ENCODE results near the gene GCH1.
"Not testable (repeated sequence)": the region's sequence is repeated elsewhere in the genome, so short reads cannot be mapped to it uniquely, and the experiment has no call there.

The GCH1 gene

DNA sequence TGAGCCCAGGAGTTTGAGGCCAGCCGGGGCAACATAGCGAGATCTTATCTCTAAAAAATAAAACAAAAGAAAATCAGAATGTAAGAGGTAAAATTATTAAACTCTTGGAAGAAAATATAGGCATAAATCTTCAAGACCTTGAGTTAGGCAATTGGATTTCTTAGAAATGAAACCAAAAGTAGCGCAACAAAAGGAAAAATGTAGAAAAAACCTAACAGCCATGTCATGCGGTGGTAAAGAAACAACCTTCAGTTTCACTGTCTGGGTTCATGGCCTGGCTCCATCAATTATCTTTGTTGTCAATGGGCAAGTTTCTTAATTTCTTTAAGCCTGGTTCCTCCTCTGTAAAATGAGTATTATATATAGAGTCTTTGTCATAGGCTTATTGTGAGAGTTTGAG is 5.6 kb upstream of the GCH1 start:
- DNase-seq (ENCODE audit: low spot score) = peak; percentile 27

- peak; percentile 32 for DNase-seq (ENCODE audit: low spot score)
Measured at GRCh38 chr14:54906075-54906474, 3.4 kb upstream of the GCH1 start.

- DNase-seq (ENCODE audit: low spot score) = peak; percentile 85
Measured at GRCh38 chr14:54902143-54902520, 494 bp downstream of the GCH1 start.

- no peak for DNase-seq (ENCODE audit: low spot score)
Measured at GRCh38 chr14:54901380-54902142, 1.1 kb downstream of the GCH1 start.

- no peak for DNase-seq (ENCODE audit: low spot score)
Measured at GRCh38 chr14:54899573-54899972, 3.1 kb downstream of the GCH1 start.

GRCh38 chr14:54897809-54898555 is 4.6 kb downstream of the GCH1 start:
- not testable (repeated sequence) for DNase-seq (ENCODE audit: low spot score)

GRCh38 chr14:54895683-54896082 is 6.9 kb downstream of the GCH1 start:
- no peak for DNase-seq (ENCODE audit: low spot score)

GRCh38 chr14:54894995-54895394 is 7.6 kb downstream of the GCH1 start:
- DNase-seq (ENCODE audit: low spot score) = no peak

DNA sequence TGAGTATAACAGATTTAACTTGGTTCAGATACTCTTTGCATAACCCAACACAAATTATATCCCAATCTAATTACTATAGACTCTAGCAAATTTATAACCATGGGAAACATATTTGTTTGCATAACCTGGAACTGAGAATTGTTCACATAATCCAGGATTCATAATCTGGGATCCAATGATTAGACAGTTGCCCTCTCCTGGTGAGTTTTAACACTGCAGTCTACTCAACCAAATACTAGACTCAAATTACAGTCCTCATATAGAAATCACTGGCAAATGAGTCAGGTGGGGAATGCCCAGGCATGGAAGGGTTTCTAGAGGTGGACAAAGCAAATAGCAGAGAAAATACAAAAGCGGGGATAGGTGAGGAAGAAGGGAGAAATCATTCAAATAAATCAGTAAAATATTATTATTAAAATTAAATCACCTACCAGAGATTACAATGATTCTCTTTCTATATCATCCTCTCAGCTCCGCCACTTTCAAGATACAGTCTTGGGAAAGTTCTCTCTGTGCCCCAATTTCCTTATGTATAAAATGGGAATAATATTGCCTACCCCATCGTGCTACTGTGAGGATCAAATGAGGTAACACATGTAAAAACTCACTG is 9.4 kb downstream of the GCH1 start:
- DNase-seq (ENCODE audit: low spot score) = peak; percentile 57

- DNase-seq (ENCODE audit: low spot score) = no peak
Measured at GRCh38 chr14:54891471-54892245, 11.0 kb downstream of the GCH1 start.

DNA sequence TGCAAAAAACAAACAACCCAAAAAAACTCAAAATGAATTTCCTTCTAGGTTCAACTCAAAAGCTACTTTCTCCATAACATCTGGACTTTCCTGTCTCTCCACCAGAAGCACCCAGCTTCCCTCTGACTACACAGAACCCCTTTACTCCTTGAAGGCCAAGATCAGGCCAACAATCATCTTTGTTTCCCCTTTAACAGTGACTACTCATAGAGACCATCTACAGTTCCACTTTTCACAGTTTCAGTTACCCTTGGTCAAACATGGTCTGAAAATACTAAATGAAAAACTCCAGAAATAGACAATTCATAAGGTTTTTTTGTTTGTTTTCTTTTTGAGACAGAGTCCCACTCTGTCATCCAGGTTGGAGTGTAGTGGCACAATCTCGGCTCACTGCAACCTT is 11.8 kb downstream of the GCH1 start:
- DNase-seq (ENCODE audit: low spot score) = no peak

GRCh38 chr14:54889919-54890318 is 12.7 kb downstream of the GCH1 start:
- DNase-seq (ENCODE audit: low spot score) = no peak

DNA sequence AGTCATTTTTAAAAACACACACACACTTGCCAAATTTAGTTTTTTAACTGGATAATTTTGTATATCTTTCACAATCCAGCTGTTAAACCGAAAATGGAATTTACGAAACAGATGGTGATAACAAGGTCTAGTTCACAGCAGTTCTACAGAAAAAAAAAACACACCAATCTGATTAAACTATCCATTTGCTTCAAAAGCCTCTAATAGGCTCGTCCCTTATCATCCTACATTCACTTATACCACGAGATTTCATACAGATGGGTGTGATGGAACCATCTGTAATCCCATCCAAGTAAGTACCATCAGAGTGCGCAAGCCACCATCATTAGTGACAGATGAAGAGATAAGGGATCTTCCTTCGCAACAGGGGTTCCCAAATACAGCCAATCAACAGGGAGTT is 20.1 kb downstream of the GCH1 start:
- DNase-seq (ENCODE audit: low spot score) = no peak

GRCh38 chr14:54881761-54882401 is 20.7 kb downstream of the GCH1 start:
- peak; percentile 34 for DNase-seq (ENCODE audit: low spot score)

DNA sequence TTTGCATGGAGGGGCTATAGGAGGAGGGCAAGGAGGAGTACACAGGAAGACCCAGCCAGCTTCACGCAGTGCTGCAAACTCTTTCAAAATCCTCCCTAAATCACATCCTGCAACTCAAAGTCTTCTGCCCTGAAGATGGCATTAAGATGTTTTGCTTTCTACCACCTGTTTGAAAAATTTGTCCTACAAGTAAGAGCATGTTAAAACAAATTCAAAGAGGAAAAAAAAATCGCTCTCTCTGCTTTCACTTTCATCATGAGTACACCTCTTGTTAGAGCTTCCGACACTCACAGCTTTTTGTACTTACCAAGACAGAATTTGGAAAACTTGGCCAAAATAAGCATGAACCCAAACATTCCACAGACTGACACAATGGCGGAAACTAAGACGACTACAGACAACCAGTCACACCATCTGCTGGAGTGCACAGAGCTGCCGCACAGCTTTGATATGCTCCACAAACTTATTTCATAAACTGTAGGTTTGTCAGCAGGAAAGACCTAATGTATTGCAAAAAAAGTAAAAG is 21.3 kb downstream of the GCH1 start:
- DNase-seq (ENCODE audit: low spot score) = peak; percentile 69

DNA sequence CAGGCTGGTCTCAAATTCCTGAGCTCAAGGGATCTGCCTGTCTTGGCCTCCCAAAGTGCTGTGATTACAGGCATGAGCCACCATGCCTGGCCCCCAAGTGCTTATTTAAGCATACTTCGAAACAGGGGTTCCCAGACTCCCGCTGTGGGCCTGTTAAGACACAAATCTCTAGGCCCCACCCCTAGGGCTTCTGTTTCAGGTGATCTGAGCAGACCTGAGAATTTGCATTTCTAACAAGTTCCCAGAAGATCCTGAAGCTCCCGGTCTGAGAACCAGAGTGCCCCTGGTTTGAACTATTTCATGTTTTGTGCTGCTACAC is 25.0 kb downstream of the GCH1 start:
- DNase-seq (ENCODE audit: low spot score) = no peak

GRCh38 chr14:54877015-54877702 is 25.5 kb downstream of the GCH1 start:
- no peak for DNase-seq (ENCODE audit: low spot score)

DNA sequence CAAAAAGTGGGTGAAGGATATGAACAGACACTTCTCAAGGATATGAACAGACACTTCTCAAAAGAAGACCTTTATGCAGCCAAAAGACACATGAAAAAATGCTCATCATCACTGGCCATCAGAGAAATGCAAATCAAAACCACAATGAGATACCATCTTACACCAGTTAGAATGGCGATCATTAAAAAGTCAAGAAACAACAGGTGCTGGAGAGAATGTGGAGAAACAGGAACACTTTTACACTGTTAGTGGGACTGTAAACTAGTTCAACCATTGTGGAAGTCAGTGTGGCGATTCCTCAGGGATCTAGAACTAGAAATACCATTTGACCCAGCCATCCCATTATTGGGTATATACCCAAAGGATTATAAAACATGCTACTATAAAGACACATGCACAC is 27.0 kb downstream of the GCH1 start:
- not testable (repeated sequence) for DNase-seq (ENCODE audit: low spot score)

DNA sequence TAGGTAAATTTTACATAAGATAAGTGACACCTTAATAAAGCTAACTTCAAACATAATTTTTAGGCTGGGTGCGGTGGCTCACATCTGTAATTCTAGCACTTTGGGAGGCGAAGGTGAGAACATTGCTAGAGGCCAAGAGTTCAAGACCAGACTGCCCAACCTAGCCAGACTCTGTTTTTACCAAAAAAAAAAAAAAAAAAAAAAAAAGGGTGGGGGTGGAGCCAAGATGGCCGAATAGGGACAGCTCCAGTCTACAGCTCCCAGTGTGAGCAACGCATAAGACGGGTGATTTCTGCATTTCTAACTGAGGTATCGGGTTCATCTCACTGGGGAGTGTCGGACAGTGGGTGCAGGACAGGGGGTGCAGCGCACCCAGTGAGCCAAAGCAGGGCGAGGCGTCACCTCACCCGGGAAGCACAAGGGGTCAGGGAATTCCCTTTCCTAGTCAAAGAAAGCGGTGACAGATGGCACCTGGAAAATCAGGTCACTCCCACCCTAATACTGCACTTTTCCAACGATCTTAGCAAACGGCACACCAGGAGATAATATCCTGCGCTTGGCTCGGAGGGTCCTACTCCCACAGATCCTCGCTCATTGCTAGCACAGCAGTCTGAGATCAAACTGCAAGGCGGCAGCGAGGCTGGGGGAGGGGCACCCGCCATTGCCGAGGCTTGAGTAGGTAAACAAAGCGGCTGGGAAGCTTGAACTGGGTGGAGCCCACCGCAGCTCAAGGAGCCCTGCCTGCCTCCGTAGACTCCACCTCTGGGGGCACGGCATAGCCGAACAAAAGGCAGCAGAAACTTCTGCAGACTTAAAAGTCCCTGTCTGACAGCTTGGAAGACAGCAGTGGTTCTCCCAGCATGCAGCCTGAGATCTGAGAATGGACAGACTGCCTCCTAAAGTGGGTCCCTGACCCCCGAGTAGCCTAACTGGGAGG is 32.2 kb downstream of the GCH1 start:
- DNase-seq (ENCODE audit: low spot score) = not testable (repeated sequence)

DNA sequence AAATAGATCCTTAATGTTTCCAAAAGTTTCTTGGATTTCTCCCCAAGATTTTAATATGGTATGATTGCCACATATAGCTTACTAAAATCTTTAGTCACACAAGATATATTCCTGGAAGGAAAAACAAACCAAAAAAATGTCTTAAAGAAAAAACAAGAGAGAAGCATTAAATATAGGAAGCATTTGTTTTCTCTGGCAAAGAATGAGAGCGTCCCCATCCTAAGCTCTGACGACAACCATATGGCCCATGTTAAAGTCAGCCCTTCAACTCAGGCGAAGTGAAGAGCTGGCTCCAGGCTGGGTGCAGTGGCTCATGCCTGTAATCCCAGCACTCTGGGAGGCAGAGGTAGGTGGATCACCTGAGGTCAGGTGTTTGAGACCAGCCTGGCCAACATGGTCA is 35.6 kb downstream of the GCH1 start:
- no peak for DNase-seq (ENCODE audit: low spot score)
